ENCODE data around the gene MRPS5.

GRCh38 chr2:95053543-95053942 is 68.1 kb downstream of the MRPS5 start:
- TF ChIP-seq CTCF (conservative IDR thresholded peaks at IDR 0.05; ENCODE audit: low read length): peak; percentile 59
- no peak for TF ChIP-seq EZH2phosphoT487 (IDR thresholded peaks at IDR 0.05; ENCODE audit: borderline replicate concordance)
